Measurements from ENCODE around the gene CTDNEP1.

GRCh38 chr17:7243453-7243729 lies 8.1 kb downstream of the CTDNEP1 start:
- TF ChIP-seq CTCF (IDR thresholded peaks at IDR 0.05; ENCODE audit: low read depth, low read length) (no peak), EZH2phosphoT487 (IDR thresholded peaks at IDR 0.05; ENCODE audit: low read depth) (no peak)

Measured in OCI-LY3 (cell line).